ENCODE results near the gene PCLO.
A peak's percentile ranks its signal among the peaks of the same experiment; 100 is the strongest.
"Not testable (repeated sequence)": the region's sequence is repeated elsewhere in the genome, so short reads cannot be mapped to it uniquely, and the experiment has no call there.

PCLO gene

GRCh38 chr7:83058667-83059066, 104.0 kb downstream of the PCLO start:
- DNase-seq, result no peak
- in situ Hi-C loops (cut with MboI; ENCODE audit: low pct_unique_long_range_greater_than_20kb, low sequenced_read_pairs), result no loop called here

GRCh38 chr7:83055197-83055596, 107.5 kb downstream of the PCLO start:
- in situ Hi-C loops (cut with MboI; ENCODE audit: low pct_unique_long_range_greater_than_20kb, low sequenced_read_pairs), result no loop called here
- no peak for DNase-seq

- in situ Hi-C loops (cut with MboI; ENCODE audit: low pct_unique_long_range_greater_than_20kb, low sequenced_read_pairs), result no loop called here
- DNase-seq, result no peak
These were observed 108.2 kb downstream of the PCLO start for GRCh38 chr7:83054472-83054871.

- no peak for DNase-seq
- in situ Hi-C loops (cut with MboI; ENCODE audit: low pct_unique_long_range_greater_than_20kb, low sequenced_read_pairs), result no loop called here
These were observed 108.7 kb downstream of the PCLO start for GRCh38 chr7:83053965-83054364.

GRCh38 chr7:83040484-83040883, 122.2 kb downstream of the PCLO start:
- in situ Hi-C loops (cut with MboI; ENCODE audit: low pct_unique_long_range_greater_than_20kb, low sequenced_read_pairs), result no loop called here
- peak; percentile 67 for DNase-seq

- in situ Hi-C loops (cut with MboI; ENCODE audit: low pct_unique_long_range_greater_than_20kb, low sequenced_read_pairs), result no loop called here
- DNase-seq, result no peak
These were observed 123.9 kb downstream of the PCLO start for GRCh38 chr7:83038787-83039186.

- no peak for DNase-seq
- in situ Hi-C loops (cut with MboI; ENCODE audit: low pct_unique_long_range_greater_than_20kb, low sequenced_read_pairs), result no loop called here
These were observed 125.8 kb downstream of the PCLO start for GRCh38 chr7:83036721-83037380.

GRCh38 chr7:83036130-83036529, 126.6 kb downstream of the PCLO start:
- in situ Hi-C loops (cut with MboI; ENCODE audit: low pct_unique_long_range_greater_than_20kb, low sequenced_read_pairs), result no loop called here
- no peak for DNase-seq

- DNase-seq, result no peak
- in situ Hi-C loops (cut with MboI; ENCODE audit: low pct_unique_long_range_greater_than_20kb, low sequenced_read_pairs), result no loop called here
These were observed 130.5 kb downstream of the PCLO start for GRCh38 chr7:83032195-83032594.

- in situ Hi-C loops (cut with MboI; ENCODE audit: low pct_unique_long_range_greater_than_20kb, low sequenced_read_pairs); DNase-seq: not testable (repeated sequence)
These were observed 138.6 kb downstream of the PCLO start for GRCh38 chr7:83023817-83024665.

GRCh38 chr7:83021032-83021431, 141.7 kb downstream of the PCLO start:
- in situ Hi-C loops (cut with MboI; ENCODE audit: low pct_unique_long_range_greater_than_20kb, low sequenced_read_pairs), result no loop called here
- no peak for DNase-seq

GRCh38 chr7:83020161-83020560, 142.5 kb downstream of the PCLO start:
- in situ Hi-C loops (cut with MboI; ENCODE audit: low pct_unique_long_range_greater_than_20kb, low sequenced_read_pairs), result no loop called here
- DNase-seq, result no peak

- DNase-seq, result no peak
- in situ Hi-C loops (cut with MboI; ENCODE audit: low pct_unique_long_range_greater_than_20kb, low sequenced_read_pairs), result no loop called here
These were observed 146.8 kb downstream of the PCLO start for GRCh38 chr7:83015916-83016315.

GRCh38 chr7:83014546-83014945, 148.1 kb downstream of the PCLO start:
- in situ Hi-C loops (cut with MboI; ENCODE audit: low pct_unique_long_range_greater_than_20kb, low sequenced_read_pairs), result no loop called here
- no peak for DNase-seq

GRCh38 chr7:83011954-83012353, 150.7 kb downstream of the PCLO start:
- in situ Hi-C loops (cut with MboI; ENCODE audit: low pct_unique_long_range_greater_than_20kb, low sequenced_read_pairs), result no loop called here
- no peak for DNase-seq

GRCh38 chr7:83005410-83005809, 157.3 kb downstream of the PCLO start:
- no peak for DNase-seq
- in situ Hi-C loops (cut with MboI; ENCODE audit: low pct_unique_long_range_greater_than_20kb, low sequenced_read_pairs), result no loop called here

- no peak for DNase-seq
- in situ Hi-C loops (cut with MboI; ENCODE audit: low pct_unique_long_range_greater_than_20kb, low sequenced_read_pairs), result no loop called here
These were observed 161.2 kb downstream of the PCLO start for GRCh38 chr7:83001362-83002040.

GRCh38 chr7:82998436-82998835, 164.2 kb downstream of the PCLO start:
- in situ Hi-C loops (cut with MboI; ENCODE audit: low pct_unique_long_range_greater_than_20kb, low sequenced_read_pairs), result no loop called here
- no peak for DNase-seq

- no peak for DNase-seq
- in situ Hi-C loops (cut with MboI; ENCODE audit: low pct_unique_long_range_greater_than_20kb, low sequenced_read_pairs), result no loop called here
These were observed 177.4 kb downstream of the PCLO start for GRCh38 chr7:82985144-82985802.

All from KBM-7 (cell line).